Thyroid gland (tissue), 4 donors: Measurements from ENCODE around the gene CYTH1.

Source experiments
- POLR2A ChIP-seq, 2 donors: fragments of 450-650 bp; IDR thresholded peaks; one replicate each; pipeline ENCODE4 v1.6.1; 2017; ENCODE audit warnings: antibody characterized with exemption in 2 of 2, mild to moderate bottlenecking in 2 of 2, moderate library complexity in 1 of 2
- TF ChIP-seq, protein P1 (sequence below), 6 experiments: fragments of 200-600 bp in 3 of 6; fragments of 450-650 bp in 3 of 6; sonication (generic) in 3 of 6; IDR thresholded peaks; one replicate each; pipeline ENCODE4 v1.5.1; 2016 to 2019; ENCODE audit warnings: antibody characterized with exemption in 6 of 6, mild to moderate bottlenecking in 2 of 6, inconsistent platforms in 1 of 6, moderate library complexity in 1 of 6

- TF ChIP-seq POLR2A (IDR thresholded peaks at IDR 0.05) = no peak
- TF ChIP-seq, protein P1, sequence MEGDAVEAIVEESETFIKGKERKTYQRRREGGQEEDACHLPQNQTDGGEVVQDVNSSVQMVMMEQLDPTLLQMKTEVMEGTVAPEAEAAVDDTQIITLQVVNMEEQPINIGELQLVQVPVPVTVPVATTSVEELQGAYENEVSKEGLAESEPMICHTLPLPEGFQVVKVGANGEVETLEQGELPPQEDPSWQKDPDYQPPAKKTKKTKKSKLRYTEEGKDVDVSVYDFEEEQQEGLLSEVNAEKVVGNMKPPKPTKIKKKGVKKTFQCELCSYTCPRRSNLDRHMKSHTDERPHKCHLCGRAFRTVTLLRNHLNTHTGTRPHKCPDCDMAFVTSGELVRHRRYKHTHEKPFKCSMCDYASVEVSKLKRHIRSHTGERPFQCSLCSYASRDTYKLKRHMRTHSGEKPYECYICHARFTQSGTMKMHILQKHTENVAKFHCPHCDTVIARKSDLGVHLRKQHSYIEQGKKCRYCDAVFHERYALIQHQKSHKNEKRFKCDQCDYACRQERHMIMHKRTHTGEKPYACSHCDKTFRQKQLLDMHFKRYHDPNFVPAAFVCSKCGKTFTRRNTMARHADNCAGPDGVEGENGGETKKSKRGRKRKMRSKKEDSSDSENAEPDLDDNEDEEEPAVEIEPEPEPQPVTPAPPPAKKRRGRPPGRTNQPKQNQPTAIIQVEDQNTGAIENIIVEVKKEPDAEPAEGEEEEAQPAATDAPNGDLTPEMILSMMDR (IDR thresholded peaks at IDR 0.05) = no peak
Observed at GRCh38 chr17:78640700-78641099, 141.4 kb downstream of the CYTH1 start.
